Panc1 (cell line): ENCODE results near the gene AHNAK. TPM values are rescaled to one million over a fixed set of nuclear protein-coding genes. Genes with fewer than 3 reads are reported as not detected.
A peak's percentile ranks its signal among the peaks of the same experiment; 100 is the strongest.

Experiments
- ATAC-seq: fragments of 200-7000 bp; cut with Tn5 transposase; 2 replicates; pipeline ENCODE4 v1.9.1; 2020; ENCODE audit warnings: mild to moderate bottlenecking, moderate library complexity
- BruUV-seq: library from RNA; stranded (reverse); fragments of 400-500 nt; replicated peaks from 2 replicates; lab custom pipeline; 2021; lab: Mats Ljungman, UMichigan
- CTCF ChIA-PET: fragments of 300-600 bp; sonication (Branson Sonifier 250); formaldehyde crosslinking; loops from one replicate; lab custom pipeline; 2022; ENCODE audit warnings: antibody characterized with exemption; lab: Charles Lee
- POLR2A ChIA-PET: fragments of 300-600 bp; sonication (Branson Sonifier 250); formaldehyde crosslinking; loops from one replicate; lab custom pipeline; 2022; ENCODE audit warnings: antibody characterized with exemption; lab: Charles Lee
- DNase-seq: peaks from one replicate; pipeline ENCODE4 v3.0.0-alpha.2; 2010; ENCODE audit warnings: low read depth, low spot score
- H3K27ac ChIP-seq: 2 replicates; pipeline ENCODE4 v1.5.1; 2011; ENCODE audit warnings: mild to moderate bottlenecking, low read length, inconsistent platforms
- H3K27me3 ChIP-seq: fragments of 200-500 bp; sonication (Bioruptor generic); 2 replicates; pipeline ENCODE4 v1.6.0; 2014; ENCODE audit warnings: low read length, inconsistent platforms; ENCODE audit not compliant: control insufficient read depth, insufficient read depth
- H3K36me3 ChIP-seq: fragments of 200-500 bp; sonication (Bioruptor generic); 2 replicates; pipeline ENCODE4 v1.5.1; 2014; ENCODE audit warnings: inconsistent platforms, mild to moderate bottlenecking, low read length, moderate library complexity; ENCODE audit not compliant: control insufficient read depth, insufficient read depth
- H3K4me1 ChIP-seq: 2 replicates; pipeline ENCODE4 v1.5.1; 2011; ENCODE audit warnings: inconsistent platforms, mild to moderate bottlenecking, low read length, moderate library complexity; ENCODE audit not compliant: control insufficient read depth, insufficient read depth
- H3K4me3 ChIP-seq, 2 experiments: 2 replicates each; pipeline ENCODE4 v1.5.1; 2011 to 2012; ENCODE audit warnings: low read depth in 2 of 2, low read length in 2 of 2, mild to moderate bottlenecking in 2 of 2, inconsistent platforms in 1 of 2, moderate library complexity in 1 of 2
- H3K9me3 ChIP-seq: fragments of 200-500 bp; sonication (Bioruptor generic); 2 replicates; pipeline ENCODE4 v1.5.1; 2014; ENCODE audit warnings: low read depth, mild to moderate bottlenecking, inconsistent platforms, low read length, moderate library complexity; ENCODE audit not compliant: control insufficient read depth, insufficient read depth
- POLR2AphosphoS5 ChIP-seq: IDR thresholded peaks from 2 replicates; pipeline ENCODE4 v1.6.1; 2012; ENCODE audit warnings: mild to moderate bottlenecking, low read depth, low read length, moderate library complexity
- SIN3A ChIP-seq: IDR thresholded peaks from 2 replicates; pipeline ENCODE4 v1.6.1; 2012; ENCODE audit warnings: low read depth, mild to moderate bottlenecking, low read length, moderate library complexity, borderline replicate concordance; ENCODE audit not compliant: insufficient read depth
- TCF7L2 ChIP-seq: IDR thresholded peaks from 2 replicates; pipeline ENCODE4 v1.6.1; 2011; ENCODE audit warnings: mild to moderate bottlenecking, low read depth, low read length, inconsistent platforms
- in situ Hi-C: cut with HindIII; loops from 2 replicates; pipeline ENCODE4 v1.10.0; 2016; ENCODE audit warnings: low sequenced_read_pairs, low pct_unique_long_range_greater_than_20kb
- intact Hi-C: fragments of 100-400 bp; cut with micrococcal nuclease; formaldehyde crosslinking; loops from one replicate; pipeline ENCODE4 v1.10.0; 2022; ENCODE audit not compliant: unreplicated experiment
- total RNA-seq: library from RNA; stranded (reverse); gene quantifications from one replicate; pipeline ENCODE4 v1.2.1, GENCODE V29; 2021; ENCODE audit not compliant: unreplicated experiment
- TF ChIP-seq, protein P1 (sequence below), 2 experiments: IDR thresholded peaks; 2 replicates each; pipeline ENCODE4 v1.6.1; 2011 to 2012; ENCODE audit warnings: low read depth in 2 of 2, control low read depth in 1 of 2, low read length in 1 of 2, mild to moderate bottlenecking in 1 of 2, moderate library complexity in 1 of 2; ENCODE audit not compliant: insufficient read depth in 1 of 2
- TF ChIP-seq, protein P2 (sequence below): fragments of 450-650 bp; IDR thresholded peaks from 2 replicates; pipeline ENCODE4 v1.5.1; 2017; ENCODE audit warnings: mild to moderate bottlenecking

The AHNAK gene
- total RNA-seq, 1 experiment from 2014 or later: 844 TPM

DNA sequence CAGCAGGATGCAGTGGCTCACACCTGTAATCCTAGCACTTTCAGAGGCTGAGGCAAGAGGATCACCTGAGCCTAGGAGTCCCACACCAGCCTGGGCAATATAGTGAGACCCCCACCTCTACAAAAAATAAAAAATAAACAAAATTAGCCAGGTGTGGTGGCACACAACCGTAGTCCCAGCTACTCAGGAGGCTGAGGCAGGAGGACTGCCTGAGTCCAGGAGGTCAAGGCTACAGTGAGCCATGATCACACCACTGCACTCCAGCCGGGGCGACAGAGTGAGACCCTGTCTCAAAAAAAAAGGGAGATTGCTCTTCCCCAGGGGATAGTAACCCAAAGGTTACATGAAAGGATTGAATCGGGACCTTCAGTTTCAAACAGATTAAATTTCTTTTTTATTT is 54.0 kb downstream of the AHNAK start:
- ATAC-seq: no peak
- BruUV-seq: no TSS peak
- H3K4me3 ChIP-seq: no peak overlapping the region

DNA sequence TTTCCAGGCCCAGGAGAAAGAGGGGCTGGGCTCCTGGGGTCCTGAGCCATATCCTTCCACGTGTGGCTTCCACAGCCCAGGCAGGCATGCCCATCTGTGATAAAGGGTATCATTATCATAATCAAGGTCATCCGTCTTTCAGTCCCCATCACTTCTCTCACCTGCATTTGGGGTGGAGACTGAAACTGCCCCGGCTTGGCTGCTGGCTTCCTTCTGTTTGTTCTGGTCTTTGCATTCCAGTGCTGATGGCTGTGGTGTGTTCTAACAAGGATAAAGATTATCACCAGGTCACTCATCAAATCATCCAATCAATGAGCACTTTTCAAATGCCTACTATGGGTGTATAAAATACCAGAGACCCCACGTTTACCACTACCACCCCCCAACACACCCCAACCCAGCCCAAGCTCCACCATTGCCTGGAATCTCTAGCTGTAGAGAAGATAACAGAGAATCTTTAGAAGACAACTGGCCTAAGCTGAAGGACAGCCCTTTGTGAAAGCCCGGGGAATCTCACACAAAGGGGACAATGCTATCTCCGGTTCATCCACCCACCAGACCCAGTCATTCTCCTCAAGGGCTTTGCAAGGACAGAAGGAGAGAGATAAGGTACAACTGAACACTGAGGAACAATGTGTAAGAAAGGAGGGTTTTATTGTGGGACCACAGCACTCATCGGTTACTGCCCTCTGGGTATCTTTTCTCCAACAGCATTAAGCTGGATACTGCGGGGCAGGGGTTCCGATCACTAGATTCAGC is 54.9 kb downstream of the AHNAK start:
- ChIA-PET POLR2A (no interaction called here), CTCF (no interaction called here)
- peak overlapping the region; percentile 64 for H3K27ac ChIP-seq
- H3K27me3 ChIP-seq: no peaks in the 10 kb centered on the region
- ATAC-seq (no peak), DNase-seq (no peak)
- intact Hi-C loops: no loop called here
- H3K4me1 ChIP-seq: peaks cover 2% of the 10 kb centered on the region; the same call in 1 of the 2 replicates
- in situ Hi-C loops: no loop called here
- H3K9me3 ChIP-seq: no peaks in the 10 kb centered on the region
- no TSS peak for BruUV-seq
- H3K4me3 ChIP-seq: no peak overlapping the region
- no peak for TF ChIP-seq POLR2AphosphoS5
- TF ChIP-seq, protein P1, sequence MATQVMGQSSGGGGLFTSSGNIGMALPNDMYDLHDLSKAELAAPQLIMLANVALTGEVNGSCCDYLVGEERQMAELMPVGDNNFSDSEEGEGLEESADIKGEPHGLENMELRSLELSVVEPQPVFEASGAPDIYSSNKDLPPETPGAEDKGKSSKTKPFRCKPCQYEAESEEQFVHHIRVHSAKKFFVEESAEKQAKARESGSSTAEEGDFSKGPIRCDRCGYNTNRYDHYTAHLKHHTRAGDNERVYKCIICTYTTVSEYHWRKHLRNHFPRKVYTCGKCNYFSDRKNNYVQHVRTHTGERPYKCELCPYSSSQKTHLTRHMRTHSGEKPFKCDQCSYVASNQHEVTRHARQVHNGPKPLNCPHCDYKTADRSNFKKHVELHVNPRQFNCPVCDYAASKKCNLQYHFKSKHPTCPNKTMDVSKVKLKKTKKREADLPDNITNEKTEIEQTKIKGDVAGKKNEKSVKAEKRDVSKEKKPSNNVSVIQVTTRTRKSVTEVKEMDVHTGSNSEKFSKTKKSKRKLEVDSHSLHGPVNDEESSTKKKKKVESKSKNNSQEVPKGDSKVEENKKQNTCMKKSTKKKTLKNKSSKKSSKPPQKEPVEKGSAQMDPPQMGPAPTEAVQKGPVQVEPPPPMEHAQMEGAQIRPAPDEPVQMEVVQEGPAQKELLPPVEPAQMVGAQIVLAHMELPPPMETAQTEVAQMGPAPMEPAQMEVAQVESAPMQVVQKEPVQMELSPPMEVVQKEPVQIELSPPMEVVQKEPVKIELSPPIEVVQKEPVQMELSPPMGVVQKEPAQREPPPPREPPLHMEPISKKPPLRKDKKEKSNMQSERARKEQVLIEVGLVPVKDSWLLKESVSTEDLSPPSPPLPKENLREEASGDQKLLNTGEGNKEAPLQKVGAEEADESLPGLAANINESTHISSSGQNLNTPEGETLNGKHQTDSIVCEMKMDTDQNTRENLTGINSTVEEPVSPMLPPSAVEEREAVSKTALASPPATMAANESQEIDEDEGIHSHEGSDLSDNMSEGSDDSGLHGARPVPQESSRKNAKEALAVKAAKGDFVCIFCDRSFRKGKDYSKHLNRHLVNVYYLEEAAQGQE (IDR thresholded peaks at IDR 0.05; ENCODE audit: insufficient read depth in 1 of 2, low read depth in 2 of 2, low read length in 1 of 2): no peak
- no peak for TF ChIP-seq SIN3A
- TF ChIP-seq TCF7L2: no peak
- TF ChIP-seq, protein P2, sequence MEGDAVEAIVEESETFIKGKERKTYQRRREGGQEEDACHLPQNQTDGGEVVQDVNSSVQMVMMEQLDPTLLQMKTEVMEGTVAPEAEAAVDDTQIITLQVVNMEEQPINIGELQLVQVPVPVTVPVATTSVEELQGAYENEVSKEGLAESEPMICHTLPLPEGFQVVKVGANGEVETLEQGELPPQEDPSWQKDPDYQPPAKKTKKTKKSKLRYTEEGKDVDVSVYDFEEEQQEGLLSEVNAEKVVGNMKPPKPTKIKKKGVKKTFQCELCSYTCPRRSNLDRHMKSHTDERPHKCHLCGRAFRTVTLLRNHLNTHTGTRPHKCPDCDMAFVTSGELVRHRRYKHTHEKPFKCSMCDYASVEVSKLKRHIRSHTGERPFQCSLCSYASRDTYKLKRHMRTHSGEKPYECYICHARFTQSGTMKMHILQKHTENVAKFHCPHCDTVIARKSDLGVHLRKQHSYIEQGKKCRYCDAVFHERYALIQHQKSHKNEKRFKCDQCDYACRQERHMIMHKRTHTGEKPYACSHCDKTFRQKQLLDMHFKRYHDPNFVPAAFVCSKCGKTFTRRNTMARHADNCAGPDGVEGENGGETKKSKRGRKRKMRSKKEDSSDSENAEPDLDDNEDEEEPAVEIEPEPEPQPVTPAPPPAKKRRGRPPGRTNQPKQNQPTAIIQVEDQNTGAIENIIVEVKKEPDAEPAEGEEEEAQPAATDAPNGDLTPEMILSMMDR: no peak
- H3K36me3 ChIP-seq: no peaks in the 10 kb centered on the region

More for the DNA sequence above, 54.0 kb downstream of the AHNAK start:
- H3K9me3 ChIP-seq: no peaks in the 10 kb centered on the region
- ChIA-PET POLR2A (no interaction called here), CTCF (no interaction called here)
- H3K4me1 ChIP-seq: peaks cover 9% of the 10 kb centered on the region
- intact Hi-C loops (no loop called here), in situ Hi-C loops (no loop called here)
- H3K27me3 ChIP-seq: no peaks in the 10 kb centered on the region
- no peak for DNase-seq
- H3K27ac ChIP-seq: peak overlapping the region; percentile 64; the same call in 1 of the 2 replicates
- H3K36me3 ChIP-seq: no peaks in the 10 kb centered on the region
- TF ChIP-seq SIN3A: no peak
- no peak for TF ChIP-seq POLR2AphosphoS5
- TF ChIP-seq, protein P1 (IDR thresholded peaks at IDR 0.05; ENCODE audit: insufficient read depth in 1 of 2, low read depth in 2 of 2, low read length in 1 of 2): no peak
- TF ChIP-seq, protein P2: no peak
- TF ChIP-seq TCF7L2: no peak
